Measurements from ENCODE around the gene KIAA1671.

KIAA1671 gene

DNA sequence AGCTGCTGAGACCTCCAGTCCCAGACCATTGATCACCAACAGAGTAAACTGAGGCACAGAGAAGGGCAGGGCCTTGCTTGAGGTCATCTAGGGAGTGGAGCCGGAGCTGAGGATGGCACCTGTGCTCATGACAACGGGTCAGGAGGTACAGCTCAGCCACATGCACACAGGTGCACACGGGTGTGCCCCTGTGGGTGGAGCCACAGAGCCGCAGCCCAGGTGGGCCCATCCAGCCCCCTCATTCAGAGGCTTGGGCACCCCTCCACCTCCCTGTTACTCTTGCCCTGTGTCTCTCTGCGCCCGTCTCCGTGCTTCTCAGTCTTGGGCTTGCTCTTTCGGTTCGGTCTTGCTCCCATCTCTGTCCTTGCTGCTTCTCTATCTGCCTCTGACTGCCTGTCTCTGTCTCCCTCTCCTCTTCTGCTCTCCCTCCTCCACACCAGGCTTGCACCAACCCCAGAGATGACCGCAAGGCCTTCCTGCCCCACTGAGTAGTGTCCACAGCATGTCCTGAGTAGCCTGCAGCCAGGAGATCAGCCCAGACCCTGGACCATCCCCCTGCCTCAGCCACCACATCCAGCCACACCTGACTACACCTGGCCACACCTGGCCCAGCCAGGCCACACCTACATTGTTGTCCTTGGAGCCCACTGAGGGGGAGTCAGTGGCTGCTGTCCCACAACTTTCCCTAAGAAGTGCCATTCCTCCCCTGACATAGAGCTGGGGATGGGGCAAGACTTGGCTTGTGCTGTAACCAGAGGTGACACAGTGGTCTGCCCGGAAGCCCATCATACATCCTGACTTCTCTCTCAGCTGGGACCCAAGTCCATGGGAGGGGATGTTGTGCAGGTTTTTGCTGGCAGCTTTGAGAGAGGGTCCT is 207.8 kb downstream of the KIAA1671 start:
- H3K4me1 Mint-ChIP-seq: no peaks in the 10 kb centered on the region
- DNase-seq: no peak
- TF ChIP-seq, protein P1, sequence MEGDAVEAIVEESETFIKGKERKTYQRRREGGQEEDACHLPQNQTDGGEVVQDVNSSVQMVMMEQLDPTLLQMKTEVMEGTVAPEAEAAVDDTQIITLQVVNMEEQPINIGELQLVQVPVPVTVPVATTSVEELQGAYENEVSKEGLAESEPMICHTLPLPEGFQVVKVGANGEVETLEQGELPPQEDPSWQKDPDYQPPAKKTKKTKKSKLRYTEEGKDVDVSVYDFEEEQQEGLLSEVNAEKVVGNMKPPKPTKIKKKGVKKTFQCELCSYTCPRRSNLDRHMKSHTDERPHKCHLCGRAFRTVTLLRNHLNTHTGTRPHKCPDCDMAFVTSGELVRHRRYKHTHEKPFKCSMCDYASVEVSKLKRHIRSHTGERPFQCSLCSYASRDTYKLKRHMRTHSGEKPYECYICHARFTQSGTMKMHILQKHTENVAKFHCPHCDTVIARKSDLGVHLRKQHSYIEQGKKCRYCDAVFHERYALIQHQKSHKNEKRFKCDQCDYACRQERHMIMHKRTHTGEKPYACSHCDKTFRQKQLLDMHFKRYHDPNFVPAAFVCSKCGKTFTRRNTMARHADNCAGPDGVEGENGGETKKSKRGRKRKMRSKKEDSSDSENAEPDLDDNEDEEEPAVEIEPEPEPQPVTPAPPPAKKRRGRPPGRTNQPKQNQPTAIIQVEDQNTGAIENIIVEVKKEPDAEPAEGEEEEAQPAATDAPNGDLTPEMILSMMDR (IDR thresholded peaks at IDR 0.05): no peak
- H3K4me3 Mint-ChIP-seq: no peak overlapping the region
- H3K36me3 Mint-ChIP-seq (ENCODE audit: low read depth): no peaks in the 10 kb centered on the region
- H3K27ac Mint-ChIP-seq: no peak overlapping the region
- no peaks in the 10 kb centered on the region for H3K9me3 Mint-ChIP-seq
- no peaks in the 10 kb centered on the region for H3K27me3 Mint-ChIP-seq (ENCODE audit: low read depth, poor library complexity)

DNA sequence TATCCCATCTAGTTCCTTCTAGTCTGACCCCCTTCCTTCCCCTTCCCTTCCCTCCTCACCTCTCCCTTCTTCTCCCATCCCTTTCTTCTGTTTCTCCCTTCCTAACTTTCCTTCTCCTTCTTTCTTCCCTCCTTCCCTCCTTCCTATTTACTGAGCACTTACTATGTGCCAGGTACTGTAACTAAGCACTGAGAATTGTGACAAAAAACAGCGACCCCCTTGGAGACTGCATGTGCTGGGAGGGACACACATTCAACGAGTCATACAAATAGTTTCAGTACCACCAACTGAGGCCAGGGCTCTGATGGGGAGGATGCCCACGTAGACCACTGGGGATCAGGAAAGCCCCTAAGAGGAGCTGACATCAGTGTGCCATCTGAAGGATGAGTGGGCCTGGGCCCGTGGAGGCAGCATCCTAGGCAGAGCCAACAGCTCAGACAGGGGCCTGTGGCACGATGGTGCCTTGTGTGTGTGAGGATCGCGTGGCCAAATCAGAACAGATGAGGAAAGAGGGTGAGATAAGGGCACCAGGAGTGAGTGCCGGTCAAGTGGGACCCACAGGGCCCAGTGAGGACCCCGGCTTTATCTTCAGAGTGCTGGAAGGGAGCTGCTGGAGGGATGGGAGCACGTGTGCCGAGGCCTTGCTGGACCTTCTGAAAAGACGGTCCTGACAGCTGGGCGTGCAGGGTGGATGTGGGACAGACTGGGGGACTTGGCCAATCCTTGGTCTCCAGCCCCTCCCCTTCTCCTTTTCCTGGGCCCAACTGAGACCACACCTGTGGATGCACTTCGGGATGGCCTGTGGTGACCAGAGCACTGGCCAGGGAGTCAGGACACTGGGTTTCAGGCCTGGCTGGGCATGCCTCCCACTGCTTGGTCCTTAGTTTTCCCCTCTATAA is 208.8 kb downstream of the KIAA1671 start:
- Mint-ChIP-seq H3K4me1 (peaks cover 5% of the 10 kb centered on the region), H3K9me3 (no peaks in the 10 kb centered on the region), H3K4me3 (no peak overlapping the region), H3K27me3 (ENCODE audit: low read depth, poor library complexity) (no peaks in the 10 kb centered on the region), H3K36me3 (ENCODE audit: low read depth) (no peaks in the 10 kb centered on the region), H3K27ac (peak overlapping the region; percentile 44)
- DNase-seq: no peak
- TF ChIP-seq, protein P1 (IDR thresholded peaks at IDR 0.05): no peak

DNA sequence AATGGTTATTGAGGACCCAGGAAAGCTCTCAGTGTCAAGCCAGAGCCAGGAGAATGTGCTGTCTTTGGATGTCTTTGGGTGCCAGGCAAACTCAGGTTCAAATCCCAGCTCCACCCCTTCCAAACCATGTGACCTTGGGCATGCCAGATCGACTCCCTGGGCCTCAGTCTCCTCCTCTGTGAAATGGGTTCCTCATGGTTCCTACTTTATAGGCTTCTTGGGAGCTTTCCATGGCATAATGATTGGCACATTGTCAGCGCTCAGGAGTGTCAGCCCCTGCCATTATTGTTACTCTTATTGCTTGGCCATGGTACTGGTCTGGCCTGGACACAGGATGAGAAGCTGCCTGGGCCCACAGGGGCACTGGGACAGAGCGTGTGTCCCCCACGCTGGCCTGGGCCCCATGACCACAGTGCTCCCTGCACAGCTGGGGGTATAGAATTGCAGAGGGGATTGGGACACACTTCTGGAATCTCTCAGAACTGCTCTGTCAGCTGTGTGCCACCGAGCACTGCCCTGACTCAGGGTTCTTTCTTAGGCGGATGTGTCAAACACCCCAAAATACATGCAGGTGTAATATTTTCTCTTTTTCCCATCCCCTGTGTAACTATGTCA is 209.5 kb downstream of the KIAA1671 start:
- Mint-ChIP-seq H3K4me3 (no peak overlapping the region), H3K9me3 (no peaks in the 10 kb centered on the region), H3K27ac (no peak overlapping the region), H3K27me3 (ENCODE audit: low read depth, poor library complexity) (no peaks in the 10 kb centered on the region), H3K36me3 (ENCODE audit: low read depth) (no peaks in the 10 kb centered on the region), H3K4me1 (peaks cover 10% of the 10 kb centered on the region)
- TF ChIP-seq, protein P1 (IDR thresholded peaks at IDR 0.05): no peak
- no peak for DNase-seq

DNA sequence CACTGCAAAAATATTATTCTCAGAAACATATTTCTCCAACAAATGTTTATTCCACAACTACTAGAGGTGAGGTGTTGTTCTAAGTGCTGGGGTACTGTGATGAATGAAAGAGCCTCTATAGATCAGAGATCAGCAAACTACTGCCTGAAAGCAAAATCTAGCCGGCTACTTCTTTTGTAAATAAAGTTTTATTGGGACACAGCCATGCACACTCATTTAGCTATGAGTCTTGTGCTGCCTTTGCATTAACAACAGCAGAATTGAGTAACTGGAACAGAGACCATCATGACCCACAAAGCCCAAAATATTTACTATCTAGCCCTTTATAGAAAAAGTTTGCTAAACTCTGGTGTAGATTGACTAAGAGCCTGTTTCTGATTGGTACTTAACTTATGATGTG is 210.0 kb downstream of the KIAA1671 start:
- no peak overlapping the region for H3K27ac Mint-ChIP-seq
- peaks cover 12% of the 10 kb centered on the region for H3K4me1 Mint-ChIP-seq
- no peak overlapping the region for H3K4me3 Mint-ChIP-seq
- H3K36me3 Mint-ChIP-seq (ENCODE audit: low read depth): no peaks in the 10 kb centered on the region
- no peaks in the 10 kb centered on the region for H3K9me3 Mint-ChIP-seq
- TF ChIP-seq, protein P1 (IDR thresholded peaks at IDR 0.05): no peak
- H3K27me3 Mint-ChIP-seq (ENCODE audit: low read depth, poor library complexity): no peaks in the 10 kb centered on the region
- DNase-seq: no peak

DNA sequence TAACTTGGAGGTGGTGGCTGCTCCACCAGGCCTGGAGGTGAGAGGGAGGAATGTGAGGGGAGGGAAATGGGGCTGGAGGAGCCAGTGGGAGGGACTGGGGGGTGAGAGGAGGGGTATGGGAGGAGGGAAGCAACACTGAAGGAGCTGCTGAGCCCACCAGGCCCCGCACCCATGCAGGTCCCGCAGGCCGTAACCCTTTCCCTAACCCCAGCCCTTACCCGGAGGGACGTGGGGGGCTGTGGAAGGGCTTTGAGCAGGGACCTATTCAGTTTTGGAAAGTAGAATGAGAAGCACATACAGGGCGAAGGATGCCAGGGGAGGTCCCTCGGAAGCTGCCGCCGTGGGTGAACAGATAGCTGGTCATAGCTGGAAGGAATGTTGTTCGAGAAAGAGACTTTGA is 213.3 kb downstream of the KIAA1671 start:
- Mint-ChIP-seq H3K4me1 (peaks cover 12% of the 10 kb centered on the region), H3K9me3 (no peaks in the 10 kb centered on the region), H3K27ac (no peak overlapping the region), H3K27me3 (ENCODE audit: low read depth, poor library complexity) (no peaks in the 10 kb centered on the region), H3K36me3 (ENCODE audit: low read depth) (no peaks in the 10 kb centered on the region), H3K4me3 (no peak overlapping the region)
- TF ChIP-seq, protein P1 (IDR thresholded peaks at IDR 0.05): no peak
- DNase-seq: no peak

Measured in nephron progenitor cell (in vitro differentiated cells).